IMR-90 (cell line): ENCODE measurements around the gene ZNF443.

Experiments
- CTCF ChIP-seq: conservative IDR thresholded peaks from 2 replicates; pipeline ENCODE4 v1.5.1; 2012; ENCODE audit warnings: mild to moderate bottlenecking, low read depth, low read length, improper control_type of control experiment
- POLR2A ChIP-seq: IDR thresholded peaks from 2 replicates; pipeline ENCODE4 v1.6.1; 2012; ENCODE audit warnings: mild to moderate bottlenecking, low read depth, low read length

- no peak for TF ChIP-seq CTCF
- TF ChIP-seq POLR2A, result no peak
These were observed 37.6 kb upstream of the ZNF443 start for GRCh38 chr19:12478234-12478941.
